Panc1 (cell line): ENCODE results near the gene SNX3. TPM values are rescaled to one million over a fixed set of nuclear protein-coding genes. Genes with fewer than 3 reads are reported as not detected.

Source experiments
- ATAC-seq: fragments of 200-7000 bp; cut with Tn5 transposase; 2 replicates; pipeline ENCODE4 v1.9.1; 2020; ENCODE audit warnings: mild to moderate bottlenecking, moderate library complexity
- BruUV-seq: library from RNA; stranded (reverse); fragments of 400-500 nt; replicated peaks from 2 replicates; lab custom pipeline; 2021; lab: Mats Ljungman, UMichigan
- CTCF ChIA-PET: fragments of 300-600 bp; sonication (Branson Sonifier 250); formaldehyde crosslinking; loops from one replicate; lab custom pipeline; 2022; ENCODE audit warnings: antibody characterized with exemption; lab: Charles Lee
- POLR2A ChIA-PET: fragments of 300-600 bp; sonication (Branson Sonifier 250); formaldehyde crosslinking; loops from one replicate; lab custom pipeline; 2022; ENCODE audit warnings: antibody characterized with exemption; lab: Charles Lee
- DNase-seq: peaks from one replicate; pipeline ENCODE4 v3.0.0-alpha.2; 2010; ENCODE audit warnings: low read depth, low spot score
- H3K27ac ChIP-seq: 2 replicates; pipeline ENCODE4 v1.5.1; 2011; ENCODE audit warnings: mild to moderate bottlenecking, low read length, inconsistent platforms
- H3K27me3 ChIP-seq: fragments of 200-500 bp; sonication (Bioruptor generic); 2 replicates; pipeline ENCODE4 v1.6.0; 2014; ENCODE audit warnings: low read length, inconsistent platforms; ENCODE audit not compliant: control insufficient read depth, insufficient read depth
- H3K36me3 ChIP-seq: fragments of 200-500 bp; sonication (Bioruptor generic); 2 replicates; pipeline ENCODE4 v1.5.1; 2014; ENCODE audit warnings: inconsistent platforms, mild to moderate bottlenecking, low read length, moderate library complexity; ENCODE audit not compliant: control insufficient read depth, insufficient read depth
- H3K4me1 ChIP-seq: 2 replicates; pipeline ENCODE4 v1.5.1; 2011; ENCODE audit warnings: inconsistent platforms, mild to moderate bottlenecking, low read length, moderate library complexity; ENCODE audit not compliant: control insufficient read depth, insufficient read depth
- H3K4me3 ChIP-seq, 2 experiments: 2 replicates each; pipeline ENCODE4 v1.5.1; 2011 to 2012; ENCODE audit warnings: low read depth in 2 of 2, low read length in 2 of 2, mild to moderate bottlenecking in 2 of 2, inconsistent platforms in 1 of 2, moderate library complexity in 1 of 2
- H3K9me3 ChIP-seq: fragments of 200-500 bp; sonication (Bioruptor generic); 2 replicates; pipeline ENCODE4 v1.5.1; 2014; ENCODE audit warnings: low read depth, mild to moderate bottlenecking, inconsistent platforms, low read length, moderate library complexity; ENCODE audit not compliant: control insufficient read depth, insufficient read depth
- POLR2AphosphoS5 ChIP-seq: IDR thresholded peaks from 2 replicates; pipeline ENCODE4 v1.6.1; 2012; ENCODE audit warnings: mild to moderate bottlenecking, low read depth, low read length, moderate library complexity
- REST ChIP-seq, 2 experiments: IDR thresholded peaks; 2 replicates each; pipeline ENCODE4 v1.6.1; 2011 to 2012; ENCODE audit warnings: low read depth in 2 of 2, control low read depth in 1 of 2, low read length in 1 of 2, mild to moderate bottlenecking in 1 of 2, moderate library complexity in 1 of 2; ENCODE audit not compliant: insufficient read depth in 1 of 2
- SIN3A ChIP-seq: IDR thresholded peaks from 2 replicates; pipeline ENCODE4 v1.6.1; 2012; ENCODE audit warnings: low read depth, mild to moderate bottlenecking, low read length, moderate library complexity, borderline replicate concordance; ENCODE audit not compliant: insufficient read depth
- TCF7L2 ChIP-seq: IDR thresholded peaks from 2 replicates; pipeline ENCODE4 v1.6.1; 2011; ENCODE audit warnings: mild to moderate bottlenecking, low read depth, low read length, inconsistent platforms
- in situ Hi-C: cut with HindIII; loops from 2 replicates; pipeline ENCODE4 v1.10.0; 2016; ENCODE audit warnings: low sequenced_read_pairs, low pct_unique_long_range_greater_than_20kb
- intact Hi-C: fragments of 100-400 bp; cut with micrococcal nuclease; formaldehyde crosslinking; loops from one replicate; pipeline ENCODE4 v1.10.0; 2022; ENCODE audit not compliant: unreplicated experiment
- total RNA-seq: library from RNA; stranded (reverse); gene quantifications from one replicate; pipeline ENCODE4 v1.2.1, GENCODE V29; 2021; ENCODE audit not compliant: unreplicated experiment
- TF ChIP-seq, protein P1 (sequence below): fragments of 450-650 bp; IDR thresholded peaks from 2 replicates; pipeline ENCODE4 v1.5.1; 2017; ENCODE audit warnings: mild to moderate bottlenecking

SNX3 gene
- total RNA-seq, 1 experiment from 2014 or later: 223 TPM

GRCh38 chr6:108198761-108199498 lies 61.9 kb downstream of the SNX3 start:
- TF ChIP-seq TCF7L2: no peak
- TF ChIP-seq, protein P1, sequence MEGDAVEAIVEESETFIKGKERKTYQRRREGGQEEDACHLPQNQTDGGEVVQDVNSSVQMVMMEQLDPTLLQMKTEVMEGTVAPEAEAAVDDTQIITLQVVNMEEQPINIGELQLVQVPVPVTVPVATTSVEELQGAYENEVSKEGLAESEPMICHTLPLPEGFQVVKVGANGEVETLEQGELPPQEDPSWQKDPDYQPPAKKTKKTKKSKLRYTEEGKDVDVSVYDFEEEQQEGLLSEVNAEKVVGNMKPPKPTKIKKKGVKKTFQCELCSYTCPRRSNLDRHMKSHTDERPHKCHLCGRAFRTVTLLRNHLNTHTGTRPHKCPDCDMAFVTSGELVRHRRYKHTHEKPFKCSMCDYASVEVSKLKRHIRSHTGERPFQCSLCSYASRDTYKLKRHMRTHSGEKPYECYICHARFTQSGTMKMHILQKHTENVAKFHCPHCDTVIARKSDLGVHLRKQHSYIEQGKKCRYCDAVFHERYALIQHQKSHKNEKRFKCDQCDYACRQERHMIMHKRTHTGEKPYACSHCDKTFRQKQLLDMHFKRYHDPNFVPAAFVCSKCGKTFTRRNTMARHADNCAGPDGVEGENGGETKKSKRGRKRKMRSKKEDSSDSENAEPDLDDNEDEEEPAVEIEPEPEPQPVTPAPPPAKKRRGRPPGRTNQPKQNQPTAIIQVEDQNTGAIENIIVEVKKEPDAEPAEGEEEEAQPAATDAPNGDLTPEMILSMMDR: no peak
- TF ChIP-seq SIN3A: no peak
- ChIA-PET CTCF (no interaction called here), POLR2A (interaction anchor here (0.6 kb wide), 1 partner anchor 25 kb away, joined by 12 read pairs; no protein-coding TSS in a partner anchor)
- Histone ChIP-seq H3K4me3 (no peak overlapping the region), H3K4me1 (peaks cover 14% of the 10 kb centered on the region), H3K27me3 (no peaks in the 10 kb centered on the region), H3K36me3 (no peaks in the 10 kb centered on the region), H3K27ac (no peak overlapping the region), H3K9me3 (no peaks in the 10 kb centered on the region)
- in situ Hi-C loops: no loop called here
- DNase-seq (no peak), ATAC-seq (no peak)
- no TSS peak for BruUV-seq
- intact Hi-C loops: no loop called here

- no peak overlapping the region for H3K4me3 ChIP-seq
- in situ Hi-C loops (no loop called here), intact Hi-C loops (no loop called here)
- no TSS peak for BruUV-seq
- no peak for TF ChIP-seq POLR2AphosphoS5
- TF ChIP-seq REST (IDR thresholded peaks at IDR 0.05; ENCODE audit: insufficient read depth in 1 of 2, low read depth in 2 of 2, low read length in 1 of 2): no peak
- TF ChIP-seq, protein P1: no peak
- no peak for TF ChIP-seq TCF7L2
- H3K9me3 ChIP-seq: no peaks in the 10 kb centered on the region
- peaks cover 3% of the 10 kb centered on the region; the same call in 1 of the 2 replicates for H3K4me1 ChIP-seq
- no peaks in the 10 kb centered on the region for H3K27me3 ChIP-seq
- no peak for ATAC-seq
- DNase-seq: no peak
- ChIA-PET POLR2A (interaction anchor here (0.6 kb wide), 1 partner anchor 899 kb away, joined by 6 read pairs; no protein-coding TSS in a partner anchor), CTCF (no interaction called here)
- H3K36me3 ChIP-seq: no peaks in the 10 kb centered on the region
- H3K27ac ChIP-seq: no peak overlapping the region
Observed at GRCh38 chr6:108195209-108195608, 65.6 kb downstream of the SNX3 start.
